ENCODE measurements around the gene ITSN1. TPM values are rescaled to one million over a fixed set of nuclear protein-coding genes. Genes with fewer than 3 reads are reported as not detected.

The ITSN1 gene
- total and polyA plus RNA-seq, 4 donors: 20.3 to 112 (median 40.2) TPM

DNA sequence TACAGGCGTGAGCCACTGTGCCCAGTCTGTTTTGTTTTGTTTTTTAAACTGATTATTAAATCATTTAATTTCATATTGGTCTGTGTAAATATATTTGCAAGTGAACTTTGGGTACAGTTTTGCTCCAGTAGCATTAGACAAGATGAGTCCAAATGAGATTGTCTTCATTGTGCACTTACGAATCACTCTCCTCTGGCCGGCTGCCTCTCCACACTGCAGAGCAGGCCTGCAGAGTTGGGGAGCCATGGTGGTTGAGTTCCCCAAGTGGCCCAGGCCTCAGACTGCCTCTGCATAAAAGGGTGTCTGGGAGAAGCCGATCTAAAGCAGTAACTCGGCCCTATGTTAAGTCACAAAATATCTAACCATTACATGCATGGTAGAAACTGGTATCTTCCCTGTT lies 198.5 kb downstream of the ITSN1 start:
- Histone ChIP-seq H3K9ac (ENCODE audit: low read depth in 1 of 2, low read length in 2 of 2) (no peak overlapping the region), H3K27ac (ENCODE audit: low read depth in 1 of 2, low read length in 2 of 2) (no peak overlapping the region), H3K36me3 (ENCODE audit: control insufficient read depth in 4 of 4, insufficient read depth in 3 of 4, low read depth in 1 of 4, low read length in 3 of 4) (peaks cover 0 to 28% (median 7%) of the 10 kb centered on the region in 4 donors), H3K4me1 (ENCODE audit: control insufficient read depth in 4 of 4, insufficient read depth in 4 of 4, low read length in 3 of 4) (peaks cover 0 to 4% (median 0%) of the 10 kb centered on the region in 4 donors), H3K27me3 (ENCODE audit: control insufficient read depth in 4 of 4, insufficient read depth in 4 of 4, low read length in 3 of 4) (no peaks in the 10 kb centered on the region), H3K9me3 (ENCODE audit: control insufficient read depth in 4 of 4, low read length in 3 of 4) (no peaks in the 10 kb centered on the region), H3K4me3 (ENCODE audit: low read depth in 1 of 3, low read length in 3 of 3) (no peak overlapping the region)
- no peak for DNase-seq (ENCODE audit: low spot score)
- WGBS: 96% methylated on average over 5 of the region's 5 CpGs
- TF ChIP-seq GABPA (IDR thresholded peaks at IDR 0.05 in 1 of 2, conservative IDR thresholded peaks at IDR 0.05 in 1 of 2): no peak
- TF ChIP-seq RAD21 (IDR thresholded peaks at IDR 0.05): no peak
- no peak for TF ChIP-seq TAF1 (conservative IDR thresholded peaks at IDR 0.05)
- no peak for TF ChIP-seq YY1 (IDR thresholded peaks at IDR 0.05)
- TF ChIP-seq NR2F2 (IDR thresholded peaks at IDR 0.05): no peak
- TF ChIP-seq, protein P1, sequence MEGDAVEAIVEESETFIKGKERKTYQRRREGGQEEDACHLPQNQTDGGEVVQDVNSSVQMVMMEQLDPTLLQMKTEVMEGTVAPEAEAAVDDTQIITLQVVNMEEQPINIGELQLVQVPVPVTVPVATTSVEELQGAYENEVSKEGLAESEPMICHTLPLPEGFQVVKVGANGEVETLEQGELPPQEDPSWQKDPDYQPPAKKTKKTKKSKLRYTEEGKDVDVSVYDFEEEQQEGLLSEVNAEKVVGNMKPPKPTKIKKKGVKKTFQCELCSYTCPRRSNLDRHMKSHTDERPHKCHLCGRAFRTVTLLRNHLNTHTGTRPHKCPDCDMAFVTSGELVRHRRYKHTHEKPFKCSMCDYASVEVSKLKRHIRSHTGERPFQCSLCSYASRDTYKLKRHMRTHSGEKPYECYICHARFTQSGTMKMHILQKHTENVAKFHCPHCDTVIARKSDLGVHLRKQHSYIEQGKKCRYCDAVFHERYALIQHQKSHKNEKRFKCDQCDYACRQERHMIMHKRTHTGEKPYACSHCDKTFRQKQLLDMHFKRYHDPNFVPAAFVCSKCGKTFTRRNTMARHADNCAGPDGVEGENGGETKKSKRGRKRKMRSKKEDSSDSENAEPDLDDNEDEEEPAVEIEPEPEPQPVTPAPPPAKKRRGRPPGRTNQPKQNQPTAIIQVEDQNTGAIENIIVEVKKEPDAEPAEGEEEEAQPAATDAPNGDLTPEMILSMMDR (IDR thresholded peaks at IDR 0.05; ENCODE audit: low read depth, low read length, missing input control): no peak
- TF ChIP-seq RXRA (IDR thresholded peaks at IDR 0.05): no peak
- TF ChIP-seq, protein P2, sequence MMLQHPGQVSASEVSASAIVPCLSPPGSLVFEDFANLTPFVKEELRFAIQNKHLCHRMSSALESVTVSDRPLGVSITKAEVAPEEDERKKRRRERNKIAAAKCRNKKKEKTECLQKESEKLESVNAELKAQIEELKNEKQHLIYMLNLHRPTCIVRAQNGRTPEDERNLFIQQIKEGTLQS (IDR thresholded peaks at IDR 0.05): no peak
- TF ChIP-seq HNF4A (conservative IDR thresholded peaks at IDR 0.05): no peak
- TF ChIP-seq, protein P3, sequence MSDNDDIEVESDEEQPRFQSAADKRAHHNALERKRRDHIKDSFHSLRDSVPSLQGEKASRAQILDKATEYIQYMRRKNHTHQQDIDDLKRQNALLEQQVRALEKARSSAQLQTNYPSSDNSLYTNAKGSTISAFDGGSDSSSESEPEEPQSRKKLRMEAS (IDR thresholded peaks at IDR 0.05): no peak
- no peak for TF ChIP-seq HNF4G (IDR thresholded peaks at IDR 0.05)
- TF ChIP-seq FOXA2 (IDR thresholded peaks at IDR 0.05): no peak
- TF ChIP-seq FOXA1 (IDR thresholded peaks at IDR 0.05): no peak
- no peak for TF ChIP-seq JUND (IDR thresholded peaks at IDR 0.05)
- TF ChIP-seq, protein P4, sequence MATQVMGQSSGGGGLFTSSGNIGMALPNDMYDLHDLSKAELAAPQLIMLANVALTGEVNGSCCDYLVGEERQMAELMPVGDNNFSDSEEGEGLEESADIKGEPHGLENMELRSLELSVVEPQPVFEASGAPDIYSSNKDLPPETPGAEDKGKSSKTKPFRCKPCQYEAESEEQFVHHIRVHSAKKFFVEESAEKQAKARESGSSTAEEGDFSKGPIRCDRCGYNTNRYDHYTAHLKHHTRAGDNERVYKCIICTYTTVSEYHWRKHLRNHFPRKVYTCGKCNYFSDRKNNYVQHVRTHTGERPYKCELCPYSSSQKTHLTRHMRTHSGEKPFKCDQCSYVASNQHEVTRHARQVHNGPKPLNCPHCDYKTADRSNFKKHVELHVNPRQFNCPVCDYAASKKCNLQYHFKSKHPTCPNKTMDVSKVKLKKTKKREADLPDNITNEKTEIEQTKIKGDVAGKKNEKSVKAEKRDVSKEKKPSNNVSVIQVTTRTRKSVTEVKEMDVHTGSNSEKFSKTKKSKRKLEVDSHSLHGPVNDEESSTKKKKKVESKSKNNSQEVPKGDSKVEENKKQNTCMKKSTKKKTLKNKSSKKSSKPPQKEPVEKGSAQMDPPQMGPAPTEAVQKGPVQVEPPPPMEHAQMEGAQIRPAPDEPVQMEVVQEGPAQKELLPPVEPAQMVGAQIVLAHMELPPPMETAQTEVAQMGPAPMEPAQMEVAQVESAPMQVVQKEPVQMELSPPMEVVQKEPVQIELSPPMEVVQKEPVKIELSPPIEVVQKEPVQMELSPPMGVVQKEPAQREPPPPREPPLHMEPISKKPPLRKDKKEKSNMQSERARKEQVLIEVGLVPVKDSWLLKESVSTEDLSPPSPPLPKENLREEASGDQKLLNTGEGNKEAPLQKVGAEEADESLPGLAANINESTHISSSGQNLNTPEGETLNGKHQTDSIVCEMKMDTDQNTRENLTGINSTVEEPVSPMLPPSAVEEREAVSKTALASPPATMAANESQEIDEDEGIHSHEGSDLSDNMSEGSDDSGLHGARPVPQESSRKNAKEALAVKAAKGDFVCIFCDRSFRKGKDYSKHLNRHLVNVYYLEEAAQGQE (IDR thresholded peaks at IDR 0.05): no peak
- TF ChIP-seq SP1 (IDR thresholded peaks at IDR 0.05): no peak

DNA sequence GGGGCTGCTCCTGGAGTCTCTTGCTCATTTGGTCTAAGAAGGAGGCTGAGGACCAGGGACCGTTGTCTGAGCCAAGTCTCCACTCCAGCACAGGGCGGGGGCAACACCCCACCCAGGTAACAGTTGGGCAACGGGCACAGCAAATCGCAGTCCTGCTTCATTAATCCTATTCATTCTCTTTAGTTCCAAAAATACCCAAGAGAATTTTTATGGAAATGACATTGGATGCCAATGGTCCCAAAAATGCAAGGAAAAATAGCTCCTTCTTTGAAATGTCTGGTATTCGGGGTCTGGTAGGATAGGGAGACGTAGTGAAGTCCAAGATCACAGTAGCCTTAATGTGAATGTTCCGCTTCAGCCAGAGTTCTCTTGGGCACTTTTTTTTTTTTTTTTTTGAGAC lies 199.3 kb downstream of the ITSN1 start:
- Histone ChIP-seq H3K27ac (ENCODE audit: low read depth in 1 of 2, low read length in 2 of 2) (no peak overlapping the region), H3K9ac (ENCODE audit: low read depth in 1 of 2, low read length in 2 of 2) (no peak overlapping the region), H3K4me3 (ENCODE audit: low read depth in 1 of 3, low read length in 3 of 3) (no peak overlapping the region), H3K4me1 (ENCODE audit: control insufficient read depth in 4 of 4, insufficient read depth in 4 of 4, low read length in 3 of 4) (peaks cover 0 to 4% (median 0%) of the 10 kb centered on the region in 4 donors), H3K27me3 (ENCODE audit: control insufficient read depth in 4 of 4, insufficient read depth in 4 of 4, low read length in 3 of 4) (no peaks in the 10 kb centered on the region), H3K36me3 (ENCODE audit: control insufficient read depth in 4 of 4, insufficient read depth in 3 of 4, low read depth in 1 of 4, low read length in 3 of 4) (peaks cover 0 to 23% (median 4%) of the 10 kb centered on the region in 4 donors), H3K9me3 (ENCODE audit: control insufficient read depth in 4 of 4, low read length in 3 of 4) (no peaks in the 10 kb centered on the region)
- TF ChIP-seq, protein P4 (IDR thresholded peaks at IDR 0.05): no peak
- TF ChIP-seq, protein P5, sequence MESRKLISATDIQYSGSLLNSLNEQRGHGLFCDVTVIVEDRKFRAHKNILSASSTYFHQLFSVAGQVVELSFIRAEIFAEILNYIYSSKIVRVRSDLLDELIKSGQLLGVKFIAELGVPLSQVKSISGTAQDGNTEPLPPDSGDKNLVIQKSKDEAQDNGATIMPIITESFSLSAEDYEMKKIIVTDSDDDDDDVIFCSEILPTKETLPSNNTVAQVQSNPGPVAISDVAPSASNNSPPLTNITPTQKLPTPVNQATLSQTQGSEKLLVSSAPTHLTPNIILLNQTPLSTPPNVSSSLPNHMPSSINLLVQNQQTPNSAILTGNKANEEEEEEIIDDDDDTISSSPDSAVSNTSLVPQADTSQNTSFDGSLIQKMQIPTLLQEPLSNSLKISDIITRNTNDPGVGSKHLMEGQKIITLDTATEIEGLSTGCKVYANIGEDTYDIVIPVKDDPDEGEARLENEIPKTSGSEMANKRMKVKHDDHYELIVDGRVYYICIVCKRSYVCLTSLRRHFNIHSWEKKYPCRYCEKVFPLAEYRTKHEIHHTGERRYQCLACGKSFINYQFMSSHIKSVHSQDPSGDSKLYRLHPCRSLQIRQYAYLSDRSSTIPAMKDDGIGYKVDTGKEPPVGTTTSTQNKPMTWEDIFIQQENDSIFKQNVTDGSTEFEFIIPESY (IDR thresholded peaks at IDR 0.05): no peak
- TF ChIP-seq SP1 (IDR thresholded peaks at IDR 0.05) (no peak), FOXA1 (IDR thresholded peaks at IDR 0.05) (no peak), FOXA2 (IDR thresholded peaks at IDR 0.05) (no peak), YY1 (IDR thresholded peaks at IDR 0.05) (no peak), NR2F2 (IDR thresholded peaks at IDR 0.05) (no peak)
- TF ChIP-seq, protein P2 (IDR thresholded peaks at IDR 0.05): no peak
- WGBS: 95% methylated on average over 7 of the region's 7 CpGs
- no peak for DNase-seq (ENCODE audit: low spot score)

Measured in liver (tissue), 9 donors.